OCI-LY1 (cell line): Measurements from ENCODE around the gene BTBD6.

ENCODE experiments used
- CTCF ChIP-seq: fragments of 200-600 bp; sonication (generic), shearing (Covaris generic); IDR thresholded peaks from 2 replicates; pipeline ENCODE4 v1.5.1; 2017; ENCODE audit warnings: mild to moderate bottlenecking, antibody characterized with exemption, low read length, moderate library complexity, mixed read lengths
- EZH2 ChIP-seq: fragments of 200-600 bp; sonication (generic), shearing (Covaris generic); IDR thresholded peaks from 2 replicates; pipeline ENCODE4 v1.8.0; 2017; ENCODE audit warnings: borderline replicate concordance, mixed run types, mild to moderate bottlenecking, antibody characterized with exemption, low read length, moderate library complexity, mixed read lengths

GRCh38 chr14:105272623-105273022 is 24.3 kb downstream of the BTBD6 start:
- no peak for TF ChIP-seq CTCF
- TF ChIP-seq EZH2: no peak
